Fibroblast of lung (primary cell): ENCODE data around the gene OTOA.

Source experiments
- CTCF ChIP-seq, 2 donors: IDR thresholded peaks in 1 of 2; conservative IDR thresholded peaks in 1 of 2; 1 replicate in 1 of 2; 2 replicates in 1 of 2; pipeline ENCODE4 v1.5.1; 2011 to 2012; ENCODE audit warnings: low read length in 2 of 2, control low read depth in 1 of 2, inconsistent platforms in 1 of 2, low read depth in 1 of 2, mild to moderate bottlenecking in 1 of 2
- EZH2 ChIP-seq: IDR thresholded peaks from 2 replicates; pipeline ENCODE4 v1.5.1; 2012; ENCODE audit warnings: low read length, control low read depth, mild to moderate bottlenecking; ENCODE audit errors: missing control alignments

GRCh38 chr16:21654466-21654865 is 9.3 kb upstream of the OTOA start:
- TF ChIP-seq CTCF (conservative IDR thresholded peaks at IDR 0.05 in 1 of 2, IDR thresholded peaks at IDR 0.05 in 1 of 2; ENCODE audit: low read depth in 1 of 2, low read length in 2 of 2) (no peak), EZH2 (no peak)
